HG03354 (cell line): ENCODE data around the gene CADM1.

Experiments used
- ATAC-seq: cut with Tn5 transposase; IDR thresholded peaks from one replicate; pipeline ENCODE4 v1.9.1; 2021; ENCODE audit warnings: mild to moderate bottlenecking; ENCODE audit not compliant: unreplicated experiment, poor library complexity, severe bottlenecking

CADM1 gene

DNA sequence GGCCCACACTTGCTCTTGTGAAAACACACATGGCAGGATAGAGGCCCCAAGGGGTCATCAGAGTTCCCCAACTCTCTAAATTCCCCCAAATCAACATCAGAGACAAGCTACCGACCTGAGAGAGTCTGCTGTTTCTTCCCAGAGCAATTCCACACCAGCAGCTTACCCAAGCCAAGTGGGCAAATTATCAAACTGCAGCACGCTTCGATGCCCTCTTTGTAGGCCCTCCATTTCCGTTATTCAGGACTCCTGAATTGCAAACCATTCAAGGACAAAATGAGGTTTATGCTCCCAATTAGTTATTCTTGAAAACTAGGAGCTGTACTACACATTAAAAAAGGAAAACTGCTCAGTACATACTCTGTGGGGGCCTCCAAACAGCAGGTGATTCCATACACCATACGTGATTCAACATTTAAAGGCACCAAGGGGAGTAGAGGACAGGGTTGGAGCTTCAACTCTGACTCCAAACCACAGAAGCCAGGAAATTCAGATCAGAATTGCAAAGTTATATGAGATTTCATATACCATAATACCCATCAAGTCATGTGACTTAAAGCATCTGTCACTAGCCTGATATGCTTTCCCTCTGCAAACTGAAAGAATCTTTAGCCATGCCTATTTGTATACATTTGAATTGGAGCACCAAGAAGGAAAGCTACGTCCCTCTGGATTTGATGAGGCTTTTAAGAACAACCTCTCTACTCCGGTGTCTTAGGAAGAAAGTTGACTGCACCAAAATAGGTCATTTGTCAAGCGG, 234.8 kb downstream of the CADM1 start:
- ATAC-seq = no peak

DNA sequence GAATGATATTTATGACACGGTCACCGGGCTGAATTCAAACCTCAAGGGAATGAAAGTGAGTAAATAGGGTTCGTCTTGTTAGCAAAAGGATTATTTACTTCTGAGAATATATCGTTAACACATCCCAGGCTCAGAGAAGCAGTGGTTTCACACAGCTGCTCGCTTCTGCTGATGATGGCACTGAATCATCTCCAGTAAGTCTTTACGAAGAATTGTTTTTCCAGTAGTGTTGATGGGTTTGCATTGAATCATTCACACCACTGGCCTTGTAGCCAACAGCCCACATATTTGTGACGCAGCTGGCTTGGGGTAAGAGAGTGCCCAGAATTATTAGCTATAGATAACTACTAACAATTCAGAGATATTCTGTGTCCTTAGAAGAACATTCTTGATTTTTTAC, 236.3 kb downstream of the CADM1 start:
- ATAC-seq = no peak

DNA sequence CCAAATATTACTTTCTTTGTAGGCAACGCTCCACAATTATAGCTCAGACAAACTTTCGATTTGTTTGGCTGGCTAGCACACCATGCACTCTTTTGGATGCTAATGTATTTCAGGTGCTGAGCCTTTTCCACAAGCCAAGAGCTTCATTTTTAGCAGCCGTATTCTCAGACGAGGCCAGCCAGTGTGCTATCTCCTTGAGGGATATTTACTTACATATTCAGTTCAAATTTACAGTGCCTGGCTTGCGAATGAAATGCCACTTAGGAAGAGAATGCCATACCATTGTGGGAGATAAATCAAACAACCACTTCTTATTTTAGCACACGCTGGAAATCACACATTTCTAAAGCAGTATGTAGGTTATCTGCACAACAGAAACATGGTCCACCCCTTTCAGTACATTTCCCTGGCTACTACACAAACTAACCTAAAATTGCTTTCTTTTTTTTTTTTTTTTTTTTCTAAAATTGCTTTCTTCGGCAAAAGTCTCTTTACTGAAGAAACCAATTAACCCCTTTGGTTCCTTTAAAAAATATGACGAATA, 236.9 kb downstream of the CADM1 start:
- no peak for ATAC-seq

DNA sequence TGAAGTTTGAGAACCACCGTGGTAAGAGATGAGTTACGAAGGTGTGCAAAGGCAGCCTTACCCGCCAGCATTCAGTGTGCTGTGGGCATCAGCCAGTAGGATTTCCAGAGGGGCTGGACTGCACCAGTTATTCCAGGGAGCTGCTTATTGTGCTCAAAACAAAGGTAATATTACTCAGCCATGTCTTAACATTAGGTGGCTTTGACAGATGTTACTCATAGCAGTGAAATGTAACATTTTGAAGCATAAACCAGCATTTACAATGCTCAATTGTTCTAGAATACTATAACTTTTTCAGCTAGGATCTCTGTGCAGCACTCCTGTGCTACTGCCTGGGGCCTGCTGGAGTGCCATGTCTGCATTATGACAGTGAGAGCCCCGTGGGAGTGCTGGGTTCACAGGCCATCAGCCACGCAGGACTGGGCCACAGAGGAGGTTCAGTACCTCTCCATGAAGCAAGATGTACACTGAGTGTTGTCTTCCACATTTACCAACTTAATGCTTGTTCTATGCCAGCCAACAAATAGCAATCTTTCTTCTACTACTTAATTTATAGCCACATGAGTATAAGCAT, 238.1 kb downstream of the CADM1 start:
- ATAC-seq = no peak

DNA sequence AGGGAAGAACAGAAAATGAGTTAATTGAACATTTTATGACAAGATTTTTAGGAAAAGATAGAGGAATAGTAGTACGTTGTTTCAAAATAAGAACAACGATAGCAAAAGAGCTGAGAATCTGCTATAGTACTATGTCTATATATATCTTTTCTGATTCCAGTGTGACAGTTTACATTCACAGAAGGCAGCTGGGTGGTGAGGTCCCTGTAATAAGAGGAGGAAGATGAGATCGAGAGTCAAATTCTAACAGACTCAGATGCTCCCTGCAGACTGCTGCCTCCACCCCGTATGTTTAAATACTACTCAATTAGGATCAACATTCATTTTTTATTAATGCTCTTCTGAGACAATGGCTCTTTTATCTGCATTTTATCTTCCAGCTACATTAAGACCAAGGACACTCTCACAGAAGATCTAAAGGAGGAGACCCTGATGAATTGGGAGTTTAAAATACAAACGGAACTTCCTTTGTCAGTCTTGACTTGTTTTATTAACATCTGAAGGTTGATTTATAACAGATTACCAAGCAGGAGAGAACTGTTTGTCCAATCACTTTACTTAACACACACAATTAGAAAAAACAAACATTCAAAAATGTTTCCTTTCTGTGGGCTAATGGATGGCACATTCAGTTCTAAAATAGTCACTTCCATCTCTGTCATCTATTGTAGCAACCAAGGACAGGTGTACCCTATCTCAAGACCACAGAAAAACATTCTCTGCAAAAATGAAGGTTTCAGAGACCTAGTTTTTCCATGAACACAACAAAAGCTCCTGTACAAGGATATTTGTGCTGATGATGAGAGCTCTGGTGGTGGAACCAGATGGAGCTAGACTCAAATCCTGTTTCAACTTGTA, 240.2 kb downstream of the CADM1 start:
- no peak for ATAC-seq

DNA sequence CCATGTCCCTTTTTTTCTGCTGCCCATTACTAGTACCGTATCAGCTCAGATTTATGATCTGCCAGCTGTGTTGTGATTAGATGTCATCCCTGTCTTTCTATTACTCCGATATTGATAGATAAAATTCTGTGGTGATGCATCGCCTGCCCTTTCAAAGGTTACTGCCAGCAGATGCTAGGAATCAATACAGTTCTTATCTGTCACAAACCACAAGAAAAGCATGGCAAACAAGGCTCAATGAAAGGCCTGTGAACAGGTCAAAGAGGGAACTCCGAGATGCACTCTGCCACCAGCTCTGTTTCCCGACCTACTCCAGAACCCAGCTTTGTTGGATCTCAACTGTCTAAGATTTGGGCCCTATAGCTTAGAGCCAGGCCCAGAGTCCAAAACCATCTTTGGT, 246.0 kb downstream of the CADM1 start:
- no peak for ATAC-seq

DNA sequence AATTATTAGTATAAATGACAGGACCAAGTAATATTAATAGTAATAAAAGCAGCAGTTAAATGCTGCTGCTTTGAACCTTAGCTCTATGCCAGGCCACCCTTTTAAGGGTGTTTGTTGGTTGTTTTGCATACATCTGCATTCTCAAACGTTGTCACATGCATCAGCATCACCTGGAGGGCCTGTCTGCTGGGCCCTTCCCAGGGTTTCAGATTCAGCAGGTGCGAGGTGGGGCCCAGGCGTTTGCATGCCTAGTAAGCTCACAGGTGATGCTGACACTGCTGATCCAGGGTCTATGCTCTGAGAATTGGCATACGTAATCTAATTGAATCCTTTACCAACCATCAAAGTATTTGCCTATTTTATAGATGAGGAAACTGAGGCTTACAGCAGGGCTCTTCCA, 246.5 kb downstream of the CADM1 start:
- no peak for ATAC-seq

DNA sequence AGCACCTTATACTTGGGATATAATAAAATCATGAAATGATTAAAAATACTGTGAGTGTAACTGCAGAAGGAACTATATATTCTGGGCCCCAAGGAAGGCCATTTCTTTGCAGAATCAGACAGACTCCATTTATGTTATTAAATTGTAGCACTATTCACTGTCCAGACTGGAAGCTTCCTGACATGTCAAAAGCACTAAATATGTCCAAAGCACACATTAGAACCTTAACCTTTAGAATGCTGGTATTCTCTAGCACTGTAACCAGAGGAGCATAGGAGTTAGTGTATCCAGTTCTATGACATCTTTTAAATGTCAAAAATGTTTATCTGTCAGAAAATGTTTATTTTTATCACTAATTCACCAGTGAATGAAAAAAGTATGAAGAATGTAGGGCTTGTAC, 246.9 kb downstream of the CADM1 start:
- ATAC-seq = no peak

DNA sequence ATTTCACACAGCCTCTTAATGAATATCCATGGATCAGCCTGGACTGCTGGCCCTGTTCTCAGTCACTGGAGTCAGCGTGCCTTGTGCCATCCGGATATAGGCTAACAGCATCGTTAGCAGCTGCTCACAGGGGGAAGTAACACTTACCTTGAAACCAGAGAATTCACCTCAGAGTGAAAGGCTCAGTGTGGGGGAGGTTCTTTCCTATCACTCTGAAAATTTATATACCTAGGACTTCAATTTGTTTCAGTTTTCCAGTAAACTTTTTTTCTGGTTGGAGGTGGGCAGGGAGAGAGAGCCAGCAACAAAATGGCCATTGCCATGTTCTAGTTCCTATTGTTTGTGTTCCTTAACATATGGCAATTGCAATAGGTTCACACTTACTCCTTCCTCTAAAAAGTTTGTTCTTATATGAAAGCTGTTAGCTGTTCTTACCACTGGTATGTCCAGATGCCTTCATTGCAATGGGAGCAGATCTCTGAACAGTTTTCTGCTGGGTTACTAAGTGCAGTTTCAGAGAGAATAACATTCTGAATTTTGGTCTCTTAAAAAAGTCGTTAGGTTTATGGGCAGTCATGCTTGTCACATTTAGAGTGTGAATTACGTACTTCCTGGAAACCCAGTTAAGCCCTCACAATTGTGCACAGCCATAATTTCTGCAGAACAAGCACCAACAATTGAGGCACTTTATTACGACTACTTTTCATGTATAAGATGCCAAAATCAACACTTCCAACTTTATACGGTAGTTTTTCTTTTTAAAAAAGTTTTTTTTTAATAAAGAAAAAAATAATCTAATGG, 247.6 kb downstream of the CADM1 start:
- peak; percentile 75 for ATAC-seq

DNA sequence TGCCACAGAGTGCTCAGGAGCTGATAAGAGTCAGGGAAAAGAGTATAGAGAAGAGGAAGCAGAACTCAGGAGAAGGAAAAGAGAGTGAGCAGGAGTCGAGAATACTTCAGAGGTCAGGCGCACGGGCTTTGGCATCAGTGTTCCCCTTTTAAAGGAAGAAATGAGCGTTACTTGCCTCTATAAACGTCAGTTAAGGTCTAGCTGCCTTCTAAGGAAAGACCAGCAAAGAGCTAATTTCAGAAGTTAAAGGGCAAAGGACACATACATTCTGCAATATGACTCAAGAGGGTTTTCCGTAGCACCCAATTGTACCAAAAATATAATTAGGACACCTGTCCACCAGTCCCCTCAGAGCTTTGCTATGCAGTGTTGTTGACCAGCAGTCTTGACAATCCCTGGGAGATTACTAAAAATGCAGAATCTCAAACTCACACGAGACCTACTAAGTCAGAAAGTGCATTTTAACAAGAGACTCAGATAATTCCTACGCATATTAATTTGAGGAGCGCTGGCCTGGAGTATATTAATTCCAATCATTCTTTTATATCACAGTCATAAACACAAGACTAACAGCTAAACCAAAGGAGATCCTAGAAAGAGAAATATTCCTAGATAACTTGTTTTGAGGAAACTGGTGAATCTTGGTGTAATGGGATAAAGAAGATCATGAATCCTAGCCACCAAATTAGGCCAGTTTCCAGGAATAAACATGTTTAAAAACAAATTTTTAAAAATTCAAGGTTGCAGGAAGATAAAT, 249.0 kb downstream of the CADM1 start:
- ATAC-seq = no peak

DNA sequence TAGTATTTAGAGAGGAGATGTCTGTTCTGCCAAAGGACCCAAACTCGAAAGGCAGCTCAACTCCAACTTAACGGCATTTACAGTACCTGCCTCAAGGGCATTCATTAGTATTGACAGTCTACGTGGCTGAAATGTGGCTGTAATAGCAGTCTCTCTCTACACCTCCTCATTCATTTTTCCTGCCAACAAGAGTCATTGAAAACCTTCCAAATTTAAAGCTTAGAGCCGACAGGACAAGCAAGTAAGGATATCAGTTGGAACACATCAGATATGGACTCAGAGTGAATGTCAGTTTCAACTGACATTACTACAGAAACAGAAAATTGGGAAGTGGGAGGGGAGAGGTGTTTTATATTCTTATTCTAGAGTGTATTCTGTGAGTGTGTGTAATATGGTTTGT, 253.1 kb downstream of the CADM1 start:
- ATAC-seq = no peak

DNA sequence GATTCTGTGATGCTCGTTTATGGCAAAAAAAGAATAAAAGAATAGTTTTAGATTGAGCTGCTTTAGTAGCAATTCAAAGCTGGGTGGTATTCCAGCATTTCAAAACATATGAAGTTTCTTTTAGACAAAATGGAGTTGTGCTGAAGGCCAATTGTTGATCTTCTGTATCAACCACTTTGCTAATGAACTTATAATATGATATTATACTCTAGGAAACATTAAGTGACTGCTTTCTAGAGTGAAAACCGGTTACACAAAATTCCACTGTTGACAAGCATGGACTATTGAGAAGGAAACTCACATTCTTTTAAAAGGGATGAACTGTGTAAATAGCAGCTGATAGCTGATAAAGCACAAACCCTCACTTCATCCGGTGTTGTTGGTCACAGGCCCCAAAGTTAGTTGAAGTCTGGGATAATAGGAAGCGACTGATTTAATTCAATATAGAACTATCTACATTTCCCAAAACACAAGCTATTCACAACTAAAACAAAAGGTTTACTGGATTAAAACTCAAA, 255.1 kb downstream of the CADM1 start:
- ATAC-seq = no peak

DNA sequence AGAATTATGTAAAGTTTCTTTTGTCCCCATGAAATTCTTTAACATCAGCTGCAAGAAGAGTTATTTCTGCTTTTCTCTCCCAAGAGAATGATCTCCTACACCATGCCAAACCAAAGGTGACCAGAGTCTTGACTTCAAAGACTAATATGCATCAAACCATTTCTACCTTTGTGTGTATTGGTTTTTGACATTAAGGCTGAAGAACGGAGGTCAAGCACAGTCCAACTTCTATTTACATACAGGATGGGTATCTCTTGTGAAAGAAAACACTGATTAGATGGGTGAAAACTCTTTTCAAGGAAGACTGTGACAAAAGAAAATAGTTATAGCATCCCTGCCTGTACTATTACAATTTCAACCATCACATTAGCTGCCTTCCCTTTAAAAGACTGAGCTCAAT, 256.3 kb downstream of the CADM1 start:
- ATAC-seq = no peak

DNA sequence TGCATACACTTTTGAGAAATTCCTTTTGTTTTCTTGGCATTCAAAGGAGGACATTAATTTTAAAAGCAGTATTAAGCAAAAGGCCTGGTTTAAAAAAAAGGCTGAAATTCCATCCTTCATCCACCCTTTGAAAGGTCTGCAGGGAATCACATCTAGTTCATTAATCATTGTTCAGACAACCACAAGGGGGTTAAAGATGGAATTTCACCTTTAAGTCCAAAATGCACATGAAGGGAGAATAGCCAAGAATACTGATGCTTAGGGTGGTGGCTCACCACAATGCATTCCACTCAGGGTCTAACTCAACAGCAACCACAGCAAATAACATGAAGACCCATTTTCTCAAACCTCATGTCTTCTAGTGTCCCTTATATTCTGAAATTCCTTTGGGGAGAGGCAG, 256.9 kb downstream of the CADM1 start:
- ATAC-seq = no peak

DNA sequence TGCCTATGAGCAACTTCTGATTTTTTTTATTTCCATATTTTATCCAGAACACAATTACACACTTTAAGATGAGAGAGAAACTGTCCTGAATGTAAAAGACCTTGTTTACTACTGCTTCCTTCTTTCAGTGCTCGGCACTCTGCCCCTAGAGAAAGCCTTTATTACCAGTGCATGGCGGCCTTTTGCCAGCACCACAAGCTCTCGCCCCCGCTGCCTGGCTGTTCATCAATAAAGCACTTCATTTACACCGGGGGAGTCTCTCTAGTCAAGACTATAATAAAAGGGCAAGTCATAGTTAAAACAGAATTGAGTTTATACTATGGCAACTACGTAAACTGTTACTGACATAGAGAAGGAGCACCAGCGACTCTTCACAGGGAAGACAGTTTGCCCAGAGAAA, 259.5 kb downstream of the CADM1 start:
- no peak for ATAC-seq

DNA sequence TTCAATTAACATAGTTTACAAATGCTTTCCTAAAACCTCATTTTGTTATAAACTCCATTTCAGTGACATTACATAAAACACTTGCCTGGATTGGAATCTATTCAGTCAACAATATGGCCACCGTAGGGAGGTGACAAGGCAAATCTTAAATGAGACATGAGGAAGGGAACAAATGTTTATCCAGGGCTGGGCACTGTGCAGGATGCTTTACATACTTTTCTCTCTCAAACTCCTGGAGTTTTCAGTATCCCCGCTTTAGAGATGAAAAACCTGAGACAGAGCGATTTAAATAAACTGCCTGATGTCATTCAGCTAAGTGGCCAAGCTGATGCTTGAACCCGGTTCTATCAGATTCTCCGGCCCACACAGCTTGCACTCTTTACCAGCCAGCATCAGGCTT, 259.9 kb downstream of the CADM1 start:
- no peak for ATAC-seq

DNA sequence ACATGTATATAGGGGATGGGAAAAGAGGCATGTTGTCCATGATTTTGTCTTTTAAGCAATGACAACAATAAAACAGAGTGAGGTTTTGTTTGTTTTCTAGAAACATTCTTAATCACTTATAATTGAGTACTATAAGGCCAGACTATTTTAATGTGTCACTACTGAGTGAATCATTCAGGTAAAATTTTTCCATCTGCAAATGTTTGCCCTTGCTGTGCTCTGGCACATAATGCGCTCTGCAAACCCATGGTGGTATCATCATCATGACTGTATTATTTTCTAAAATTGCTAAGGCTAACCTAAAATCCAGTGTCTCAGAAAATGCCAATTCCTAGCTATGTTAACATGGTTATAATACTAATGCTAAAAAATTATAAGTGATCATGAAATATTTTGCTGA, 261.2 kb downstream of the CADM1 start:
- ATAC-seq = no peak

DNA sequence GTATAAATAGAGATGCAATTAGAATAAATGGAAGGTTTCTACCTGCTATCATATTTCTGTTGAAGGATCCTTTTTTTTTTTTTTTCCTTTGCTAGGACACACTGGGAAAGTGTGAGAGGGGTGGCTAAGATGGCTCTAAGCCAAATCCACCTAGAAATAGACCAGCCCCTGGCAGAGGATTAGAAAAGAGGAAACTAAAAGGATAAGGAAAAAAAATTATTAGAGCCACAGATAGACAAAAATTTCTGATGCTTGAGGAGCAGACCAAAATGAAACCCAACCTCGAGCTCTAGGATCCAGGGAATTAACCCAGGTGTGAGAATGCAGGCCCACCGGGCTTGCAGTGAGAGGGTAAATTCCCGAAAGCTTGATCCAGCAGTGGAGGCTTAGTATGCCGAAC, 262.3 kb downstream of the CADM1 start:
- no peak for ATAC-seq

DNA sequence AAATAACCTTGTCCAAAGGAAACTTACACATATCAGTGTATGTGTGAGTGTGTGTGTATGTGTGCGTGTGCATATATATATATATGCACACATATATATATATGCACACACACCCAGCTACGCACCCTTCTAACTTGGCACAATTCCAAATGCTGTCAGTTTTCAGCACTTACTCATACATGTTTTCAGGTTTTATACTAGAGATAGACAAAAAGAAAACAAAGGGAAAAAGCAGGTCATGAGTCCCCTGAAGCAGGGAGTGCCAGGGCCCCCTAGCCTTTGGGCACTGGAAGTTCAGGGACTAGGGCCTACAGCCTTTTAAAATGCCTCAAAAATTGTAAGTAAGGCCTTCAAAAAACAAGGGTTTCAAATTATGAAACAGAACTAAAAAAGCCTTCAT, 265.4 kb downstream of the CADM1 start:
- ATAC-seq = no peak
